VCaP (cell line): ENCODE measurements around the gene TMEFF1.

ENCODE experiments used
- H3K27ac ChIP-seq: fragments of 450-650 bp; 2 replicates; pipeline ENCODE4 v1.5.1; 2017
- CTCF ChIP-seq: fragments of 450-650 bp; conservative IDR thresholded peaks from 2 replicates; pipeline ENCODE4 v1.5.1; 2017; ENCODE audit warnings: mild to moderate bottlenecking, moderate library complexity

TMEFF1 gene

GRCh38 chr9:100626949-100627348 is 154.0 kb downstream of the TMEFF1 start:
- no peak overlapping the region for H3K27ac ChIP-seq
- TF ChIP-seq CTCF = no peak
